K562 treated with DMSO at 1 percent for 4 hours (cell line): ENCODE measurements around the gene SUDS3. TPM values are rescaled to one million over a fixed set of nuclear protein-coding genes. Genes with fewer than 3 reads are reported as not detected.

ENCODE experiments used
- total RNA-seq: library from RNA; unstranded; fragments of 300-600 nt; gene quantifications from 2 replicates; pipeline ENCODE4 v1.2.3, GENCODE V29; 2022; ENCODE audit not compliant: insufficient read depth

Gene SUDS3, protein sequence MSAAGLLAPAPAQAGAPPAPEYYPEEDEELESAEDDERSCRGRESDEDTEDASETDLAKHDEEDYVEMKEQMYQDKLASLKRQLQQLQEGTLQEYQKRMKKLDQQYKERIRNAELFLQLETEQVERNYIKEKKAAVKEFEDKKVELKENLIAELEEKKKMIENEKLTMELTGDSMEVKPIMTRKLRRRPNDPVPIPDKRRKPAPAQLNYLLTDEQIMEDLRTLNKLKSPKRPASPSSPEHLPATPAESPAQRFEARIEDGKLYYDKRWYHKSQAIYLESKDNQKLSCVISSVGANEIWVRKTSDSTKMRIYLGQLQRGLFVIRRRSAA
- total RNA-seq, result 8.7 and 11.2 TPM in 2 replicates

DNA sequence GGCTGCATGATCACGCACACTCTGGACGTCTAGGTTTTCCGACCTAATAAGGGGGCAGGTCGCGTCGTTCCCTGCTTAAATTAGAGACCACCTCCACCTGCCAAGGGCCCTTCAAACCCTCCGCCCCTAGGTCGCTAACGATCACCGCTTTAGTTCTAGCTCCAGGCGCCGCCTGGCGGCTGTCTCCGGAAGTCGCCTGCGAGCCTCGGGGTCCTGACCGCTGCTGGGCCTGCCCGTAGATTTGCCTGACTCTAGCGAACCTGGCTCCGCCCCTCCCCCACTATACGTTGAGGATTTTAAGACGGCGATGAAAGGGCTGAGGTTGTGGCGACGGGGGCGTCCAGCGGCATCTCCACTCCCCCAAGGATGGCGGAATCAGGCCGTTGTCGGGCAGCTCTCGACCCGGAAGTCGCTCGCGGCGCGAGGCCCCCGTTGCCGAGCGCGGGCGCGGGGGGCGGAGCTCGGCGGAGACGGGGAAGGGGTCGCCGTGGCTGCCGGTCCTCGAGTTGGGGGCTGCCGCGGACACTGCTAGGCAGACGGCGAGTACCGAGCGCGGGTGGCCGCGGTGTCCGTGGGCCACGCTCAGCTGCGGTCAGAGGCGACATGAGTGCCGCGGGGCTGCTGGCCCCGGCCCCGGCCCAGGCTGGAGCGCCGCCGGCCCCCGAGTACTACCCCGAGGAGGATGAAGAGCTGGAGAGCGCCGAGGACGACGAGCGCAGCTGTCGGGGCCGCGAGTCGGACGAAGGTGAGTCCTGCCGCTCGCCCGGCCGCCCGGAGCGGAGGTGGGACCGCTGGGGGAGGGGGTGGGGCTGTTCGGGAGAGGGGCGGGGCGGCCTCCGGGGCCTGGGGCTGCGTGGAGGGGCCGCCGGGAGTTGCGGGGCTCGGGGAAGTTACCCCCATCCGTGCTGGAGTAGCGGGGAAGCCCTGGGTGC is at the start of gene SUDS3:
SUDS3 (plus strand) TSS at position 467 of the 932 bp plus-strand sequence; CDS start at position 604, 137 bp downstream.

DNA sequence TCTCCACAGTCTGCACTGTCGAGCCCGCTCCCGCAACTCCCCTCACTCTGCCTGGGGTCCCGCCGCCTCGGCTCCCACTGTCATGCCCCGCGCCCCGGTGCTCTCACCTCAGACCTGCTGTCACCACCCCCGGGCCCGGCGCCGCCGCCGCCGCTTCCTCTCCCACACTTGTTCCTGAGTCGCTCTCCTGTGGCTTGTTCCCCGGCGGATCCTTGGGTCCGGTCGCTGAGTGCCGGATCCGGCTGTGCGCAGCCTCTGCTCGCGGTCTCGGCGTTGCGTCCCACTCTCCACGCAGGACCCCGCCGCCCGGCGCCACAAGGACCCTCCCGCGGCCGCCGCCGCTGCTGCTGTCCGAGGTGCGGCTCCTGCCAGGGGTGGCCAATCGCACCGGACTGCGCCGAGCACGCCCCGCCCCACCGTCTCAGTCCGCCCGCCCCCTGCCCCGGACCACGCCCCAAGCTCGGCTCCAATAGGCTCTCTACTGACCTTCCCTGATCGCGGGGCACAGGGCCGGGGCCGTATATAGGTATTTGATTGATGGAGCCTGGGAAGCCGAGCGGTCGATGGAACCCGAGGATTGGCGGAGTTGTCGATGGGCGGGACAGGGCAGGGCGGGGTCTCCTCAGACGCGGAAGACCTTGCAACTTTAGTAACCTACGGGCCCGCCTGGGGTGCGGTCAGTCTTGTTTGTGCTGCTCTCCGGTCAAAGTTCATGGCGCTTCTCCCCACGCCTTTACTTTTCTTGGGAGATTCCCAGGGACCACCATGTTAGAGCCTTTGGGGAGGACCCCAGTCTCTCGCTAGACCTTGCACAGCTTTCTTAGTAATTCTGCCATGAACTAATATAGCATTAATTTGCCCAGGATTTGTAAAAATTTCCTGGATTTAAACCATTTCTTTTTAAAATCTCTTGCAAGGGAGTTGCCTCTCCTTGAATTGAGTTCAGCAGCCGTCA is 3.5 kb upstream of the SUDS3 start, which contains the start of gene TAOK3:
TAOK3 (minus strand) TSS at position 367 of the 955 bp plus-strand sequence. CDS start 117,340 bp downstream, outside the sequence.

Other genes starting within 250 kb of the SUDS3 start
- gene PEBP1, start 240.4 kb upstream of the SUDS3 start, total RNA-seq, result 64.6 and 78.6 TPM in 2 replicates
- 26.5 and 28.0 TPM in 2 replicates for gene TAOK3, start 3.6 kb upstream of the SUDS3 start, total RNA-seq